ENCODE data around the gene ANGPTL8. TPM values are rescaled to one million over a fixed set of nuclear protein-coding genes. Genes with fewer than 3 reads are reported as not detected.
A peak's percentile ranks its signal among the peaks of the same experiment; 100 is the strongest.

Gene ANGPTL8
- polyA plus RNA-seq (2014; cell fraction: cytosol; rRNA removed): not detected in 2 replicates
- not detected in 2 replicates for polyA plus RNA-seq (2014; cell fraction: nucleus; rRNA removed)

DNA sequence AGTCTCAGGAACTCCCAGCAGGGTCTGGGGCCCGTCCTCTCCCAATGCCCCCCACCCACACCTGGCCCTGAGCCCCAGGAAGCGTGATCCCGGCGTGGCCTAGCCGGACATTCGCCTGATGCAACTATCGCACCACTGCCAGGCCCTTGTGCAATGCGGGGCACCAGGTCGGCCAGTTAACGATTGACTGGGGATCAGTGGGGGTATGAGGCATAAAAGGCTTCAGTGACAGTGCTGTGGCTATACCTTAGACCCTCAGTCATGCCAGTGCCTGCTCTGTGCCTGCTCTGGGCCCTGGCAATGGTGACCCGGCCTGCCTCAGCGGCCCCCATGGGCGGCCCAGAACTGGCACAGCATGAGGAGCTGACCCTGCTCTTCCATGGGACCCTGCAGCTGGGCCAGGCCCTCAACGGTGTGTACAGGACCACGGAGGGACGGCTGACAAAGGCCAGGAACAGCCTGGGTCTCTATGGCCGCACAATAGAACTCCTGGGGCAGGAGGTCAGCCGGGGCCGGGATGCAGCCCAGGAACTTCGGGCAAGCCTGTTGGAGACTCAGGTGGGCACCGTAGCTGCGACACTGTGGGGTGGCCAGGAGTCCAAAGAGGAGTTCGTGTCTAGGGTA, at the start of gene ANGPTL8:
ANGPTL8 (plus strand) TSS at position 243 of the 624 bp plus-strand sequence; CDS start at position 262, 19 bp downstream.
- no peak for DNase-seq (ENCODE audit: low spot score)

DNA sequence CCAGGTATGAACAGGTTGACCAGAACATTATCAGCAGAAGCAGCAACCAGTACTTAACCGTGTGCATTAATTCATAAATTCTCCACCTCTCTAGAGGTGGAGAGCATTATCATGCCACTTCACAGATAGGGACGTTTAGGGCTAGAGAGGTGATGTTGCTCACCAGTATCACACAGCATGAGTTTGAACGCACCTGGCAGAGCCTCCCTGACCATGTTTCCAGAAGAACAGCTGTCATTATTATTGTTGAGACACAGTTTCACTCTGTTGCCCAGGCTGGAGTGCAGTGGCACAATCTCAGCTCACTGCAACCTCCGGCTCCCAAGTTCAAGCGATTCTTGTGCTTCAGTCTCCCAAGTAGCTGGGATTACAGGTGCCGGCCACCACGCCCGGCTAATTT, 48.9 kb upstream of the ANGPTL8 start:
- DNase-seq (ENCODE audit: low spot score): no peak

DNA sequence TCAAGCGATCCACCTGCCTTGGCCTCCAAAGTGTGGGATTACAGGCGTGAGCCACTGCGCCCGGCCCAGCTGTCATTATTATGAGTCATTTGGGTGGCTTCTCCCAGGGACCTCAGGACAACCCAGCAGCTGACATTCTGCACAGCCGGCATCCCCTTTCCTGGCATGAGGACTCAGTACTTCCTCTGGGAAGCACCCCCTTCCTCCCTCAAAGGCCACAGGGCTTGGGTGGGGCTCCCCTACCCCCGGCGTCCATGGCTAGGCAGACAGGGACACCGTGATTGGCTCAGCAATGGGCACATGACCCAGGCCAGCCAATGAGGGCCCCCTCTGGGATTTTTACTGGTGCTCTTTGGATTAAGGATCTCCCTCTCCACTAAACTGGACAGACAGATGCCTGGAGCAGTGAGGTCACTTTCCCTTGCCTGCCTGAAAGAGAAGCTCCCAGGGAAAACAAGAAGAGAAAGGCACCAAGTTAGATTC, 48.1 kb upstream of the ANGPTL8 start:
- DNase-seq (ENCODE audit: low spot score): no peak

GRCh38 chr19:11191934-11192333, 47.5 kb upstream of the ANGPTL8 start:
- no peak for DNase-seq (ENCODE audit: low spot score)

GRCh38 chr19:11192957-11193939, 46.2 kb upstream of the ANGPTL8 start:
- no peak for DNase-seq (ENCODE audit: low spot score)

DNA sequence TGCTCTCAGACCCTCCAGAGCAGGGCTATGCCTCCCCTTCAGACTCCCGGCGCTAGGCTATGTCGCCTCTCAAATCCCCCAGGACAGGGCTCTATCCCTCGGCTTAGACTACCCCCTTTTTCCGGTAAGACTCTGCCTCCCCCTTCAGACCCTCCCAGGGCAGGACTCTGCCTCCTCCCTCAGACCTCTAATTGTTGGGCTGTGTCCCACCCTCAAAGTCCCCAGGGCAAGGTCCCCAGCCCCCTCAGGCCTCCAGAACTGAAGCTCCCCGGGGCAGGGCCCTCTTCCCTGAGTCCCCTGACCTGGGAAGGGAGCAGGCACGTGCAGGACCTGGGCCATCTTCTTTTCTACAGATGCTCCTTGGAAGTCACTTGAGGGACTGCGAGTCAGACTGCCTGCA, 45.2 kb upstream of the ANGPTL8 start:
- DNase-seq (ENCODE audit: low spot score): no peak

DNA sequence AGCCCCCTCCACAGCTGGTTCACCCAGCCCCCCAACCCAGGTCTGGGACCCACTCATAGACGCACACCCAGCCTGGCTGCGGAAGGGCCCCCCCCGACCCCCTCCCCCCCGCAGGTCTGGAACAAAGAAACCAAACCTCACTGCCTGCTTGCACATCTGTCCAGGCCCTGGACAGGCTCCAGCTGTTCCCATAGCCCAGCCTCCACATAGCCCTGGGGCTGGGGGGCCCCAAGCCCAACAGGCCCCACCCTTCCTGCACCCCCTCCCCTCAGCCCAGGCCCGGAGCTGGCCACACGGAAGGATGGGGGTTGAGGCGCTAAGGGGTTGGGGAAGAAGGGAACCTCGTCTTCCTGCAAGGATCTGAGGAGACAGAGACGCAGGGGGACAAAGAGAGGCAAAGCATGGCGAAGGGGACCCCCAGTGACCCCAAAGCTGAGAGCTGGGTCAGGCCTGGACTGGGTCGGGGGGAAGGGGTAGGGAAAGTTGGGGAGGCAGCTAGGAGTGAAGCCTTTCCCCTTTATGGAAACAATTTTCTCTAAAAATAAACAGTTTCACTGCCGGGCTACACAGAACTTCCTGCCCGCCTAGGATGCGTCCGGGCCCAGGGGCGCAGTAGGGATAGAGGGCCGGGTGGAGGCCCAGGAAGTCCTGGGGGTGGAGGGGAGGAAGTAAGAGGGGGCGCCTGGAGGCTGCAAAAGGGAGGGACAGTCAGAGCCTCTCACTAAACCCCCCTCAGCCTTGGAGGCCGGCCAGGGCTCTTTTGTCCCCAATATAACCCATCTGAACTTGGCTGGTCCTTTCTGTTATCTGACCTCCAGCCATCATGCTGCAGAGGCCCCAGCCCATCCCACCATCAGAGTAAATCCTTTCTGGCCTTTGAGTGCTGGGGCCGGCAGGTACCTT, 44.5 kb upstream of the ANGPTL8 start:
- no peak for DNase-seq (ENCODE audit: low spot score)

GRCh38 chr19:11195681-11196080, 43.7 kb upstream of the ANGPTL8 start:
- no peak for DNase-seq (ENCODE audit: low spot score)

GRCh38 chr19:11196406-11197287, 42.8 kb upstream of the ANGPTL8 start:
- no peak for DNase-seq (ENCODE audit: low spot score)

DNA sequence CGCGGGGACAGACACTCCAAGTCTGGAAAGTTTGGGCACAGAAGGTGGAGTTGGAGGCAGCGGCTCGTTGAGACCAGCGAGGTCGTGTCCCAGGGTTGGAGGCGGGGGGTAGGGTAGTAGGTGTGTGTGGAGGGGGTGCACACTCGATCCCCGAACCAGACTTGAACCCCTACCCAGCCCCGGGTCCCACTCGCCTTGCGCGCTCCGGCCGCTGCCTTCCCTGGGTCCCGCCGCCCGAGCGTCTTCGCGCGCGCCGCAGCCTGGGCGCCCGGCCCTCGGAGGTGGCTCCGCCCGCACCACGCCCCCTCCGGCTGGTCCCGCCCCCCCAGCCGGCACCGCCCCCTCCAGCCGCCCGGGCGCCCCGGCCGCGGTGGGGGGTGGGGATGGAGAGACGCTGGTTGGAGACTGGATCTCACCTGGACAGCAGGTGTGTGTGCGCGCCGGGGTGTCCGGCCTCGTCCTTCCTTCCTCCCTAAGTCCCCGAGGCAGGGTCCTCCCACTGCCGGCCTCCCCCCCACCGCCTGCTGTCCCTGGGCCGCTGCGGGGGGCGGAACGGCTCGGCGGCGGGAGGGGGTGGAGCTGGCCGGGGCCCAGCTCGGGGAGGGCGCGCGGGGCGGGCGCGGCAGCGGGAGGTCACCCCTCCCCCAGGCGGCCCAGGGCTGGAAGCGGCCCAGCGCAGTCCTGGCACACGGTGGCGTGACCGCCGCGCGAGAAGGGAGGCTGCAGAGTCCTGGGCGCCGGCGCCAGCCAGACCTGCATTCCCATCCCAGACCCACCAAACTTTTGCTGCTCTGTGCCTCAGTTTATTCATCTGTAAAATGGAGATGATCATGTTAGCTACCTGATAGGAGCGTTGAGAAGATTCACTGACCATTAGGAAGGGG, 41.9 kb upstream of the ANGPTL8 start, which contains the start of gene KANK2:
KANK2 (minus strand) TSS at position 255 of the 884 bp plus-strand sequence. CDS start 3,034 bp downstream, outside the sequence.
- DNase-seq (ENCODE audit: low spot score): peak; percentile 71

- DNase-seq (ENCODE audit: low spot score): no peak
Observed at GRCh38 chr19:11198175-11198534, 41.3 kb upstream of the ANGPTL8 start.

DNA sequence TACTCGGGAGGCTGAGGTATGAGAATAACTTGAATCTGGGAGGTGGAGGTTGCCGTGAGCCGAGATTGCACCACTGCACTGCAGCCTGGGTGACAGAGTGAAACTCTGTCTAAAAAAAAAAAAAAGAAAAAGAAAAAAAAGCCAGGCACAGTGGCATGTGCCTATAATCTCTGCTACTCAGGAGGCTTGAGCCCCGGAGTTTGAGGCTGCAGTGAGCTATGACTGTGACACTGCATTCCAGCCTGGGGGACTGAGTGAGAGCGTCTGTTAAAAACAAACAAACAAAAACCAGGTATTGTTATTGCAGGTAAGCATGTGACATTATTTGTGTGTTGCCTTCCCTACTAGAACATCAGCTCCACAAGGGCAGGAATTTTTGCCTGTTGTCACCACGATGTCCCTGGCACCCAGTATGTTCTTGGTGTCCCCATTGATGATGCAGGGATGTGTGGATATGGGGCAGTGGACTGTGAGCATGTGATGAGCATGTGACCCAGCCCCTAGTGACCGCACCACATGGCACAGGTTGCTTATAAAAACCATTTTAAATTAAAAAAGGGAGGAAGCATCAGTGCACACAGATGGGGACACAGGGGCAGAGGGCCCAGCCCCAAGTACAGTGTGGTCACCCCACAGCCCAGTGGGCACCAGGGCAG, 40.5 kb upstream of the ANGPTL8 start:
- no peak for DNase-seq (ENCODE audit: low spot score)

GRCh38 chr19:11199517-11199916, 39.9 kb upstream of the ANGPTL8 start:
- no peak for DNase-seq (ENCODE audit: low spot score)

GRCh38 chr19:11200015-11200574, 39.3 kb upstream of the ANGPTL8 start:
- DNase-seq (ENCODE audit: low spot score): no peak

DNA sequence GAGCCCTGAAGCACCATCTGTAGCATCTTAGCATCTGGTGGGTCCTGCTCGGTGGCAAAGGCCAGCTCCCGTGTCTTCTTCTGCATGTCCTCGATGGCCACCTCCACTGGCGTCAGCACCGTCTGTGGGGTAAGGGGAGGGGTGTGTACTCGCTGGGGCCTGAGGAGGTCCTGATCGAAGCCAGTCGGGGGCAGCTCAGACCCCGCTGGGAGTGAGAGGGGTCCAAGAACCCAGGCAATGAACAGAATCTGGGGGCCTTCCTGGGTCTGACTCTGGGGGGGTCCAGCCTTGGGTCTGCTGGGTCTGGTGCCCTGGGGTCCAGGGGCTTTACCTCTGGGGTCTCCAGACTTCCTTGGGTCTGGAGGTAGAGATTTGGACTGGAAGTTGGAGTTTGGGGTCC, 38.5 kb upstream of the ANGPTL8 start:
- DNase-seq (ENCODE audit: low spot score): no peak

DNA sequence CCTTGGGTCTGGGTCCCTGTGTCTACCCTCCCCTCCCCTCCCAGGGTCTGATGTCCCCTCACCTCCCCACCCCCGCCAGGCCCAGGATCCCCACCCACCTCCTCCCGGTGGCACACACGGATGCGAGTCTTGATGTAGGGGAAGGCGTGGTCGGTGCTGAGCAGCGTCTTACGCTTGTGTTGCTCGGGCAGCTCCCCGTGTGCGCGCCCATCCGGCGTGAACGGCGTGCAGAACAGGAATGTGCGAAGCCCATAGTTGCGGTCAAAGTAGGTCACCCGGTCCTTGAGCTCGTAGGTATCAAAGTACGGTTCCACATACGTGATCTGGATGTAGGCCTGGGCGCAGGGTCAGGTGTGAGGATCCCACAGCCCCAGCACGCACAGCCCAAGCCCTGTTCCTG, 37.6 kb upstream of the ANGPTL8 start:
- DNase-seq (ENCODE audit: low spot score): no peak

- DNase-seq (ENCODE audit: low spot score): no peak
Observed at GRCh38 chr19:11202488-11203193, 36.8 kb upstream of the ANGPTL8 start.

Data from SK-N-DZ (cell line).